ENCODE data around the gene PITPNM3. TPM values are rescaled to one million over a fixed set of nuclear protein-coding genes. Genes with fewer than 3 reads are reported as not detected.

The PITPNM3 gene
- total and polyA plus RNA-seq, 2 of the 13 experiments (the other 11 are each of a cell fraction or from before 2014, with no cell fraction given) = 0.13 to 0.29 TPM

DNA sequence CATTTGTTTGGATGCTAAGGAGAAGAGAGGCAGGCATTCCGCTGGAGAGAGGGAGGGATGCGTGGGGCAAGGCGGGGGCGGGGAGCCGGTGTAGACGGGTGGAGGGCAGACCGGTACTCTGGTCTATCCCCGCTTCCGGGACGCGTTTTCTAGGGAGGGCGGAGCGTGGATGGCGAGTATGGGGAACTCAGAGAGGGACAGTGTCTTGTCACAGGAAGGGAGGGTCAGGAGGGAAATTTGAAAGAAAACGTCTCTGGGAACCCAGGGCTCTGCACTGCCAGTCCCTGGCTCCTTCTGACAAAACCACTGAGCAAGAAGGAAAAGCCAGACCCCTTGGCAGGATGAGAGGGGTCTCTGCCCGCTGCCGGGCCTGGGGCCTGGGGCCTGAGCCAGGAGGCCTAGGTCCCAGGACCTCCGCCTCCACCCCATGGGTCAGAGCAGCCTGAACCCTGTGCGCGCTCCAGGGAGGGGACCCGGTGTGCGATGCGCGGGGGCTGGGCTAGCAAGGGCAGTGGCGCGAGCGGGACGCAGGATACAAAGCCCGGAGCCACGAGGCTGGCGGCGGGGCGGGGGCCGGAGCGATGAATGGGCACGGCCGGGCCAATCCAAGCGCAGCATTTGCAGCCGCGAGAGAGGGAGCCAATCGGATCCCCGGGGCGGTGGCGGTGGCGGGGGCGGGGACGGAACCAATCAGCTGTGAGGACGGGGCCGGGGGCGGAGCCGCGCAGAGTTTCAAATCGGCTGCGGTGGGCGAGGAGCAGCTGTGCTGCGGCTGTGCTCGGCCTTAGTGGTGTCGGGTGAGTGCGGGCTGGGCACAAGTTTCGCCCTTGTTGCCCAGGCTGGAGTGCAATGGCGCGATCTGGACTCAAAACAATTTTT is 112.4 kb downstream of the PITPNM3 start, which contains the start of gene PIMREG (continued):
- TF ChIP-seq, protein P1, sequence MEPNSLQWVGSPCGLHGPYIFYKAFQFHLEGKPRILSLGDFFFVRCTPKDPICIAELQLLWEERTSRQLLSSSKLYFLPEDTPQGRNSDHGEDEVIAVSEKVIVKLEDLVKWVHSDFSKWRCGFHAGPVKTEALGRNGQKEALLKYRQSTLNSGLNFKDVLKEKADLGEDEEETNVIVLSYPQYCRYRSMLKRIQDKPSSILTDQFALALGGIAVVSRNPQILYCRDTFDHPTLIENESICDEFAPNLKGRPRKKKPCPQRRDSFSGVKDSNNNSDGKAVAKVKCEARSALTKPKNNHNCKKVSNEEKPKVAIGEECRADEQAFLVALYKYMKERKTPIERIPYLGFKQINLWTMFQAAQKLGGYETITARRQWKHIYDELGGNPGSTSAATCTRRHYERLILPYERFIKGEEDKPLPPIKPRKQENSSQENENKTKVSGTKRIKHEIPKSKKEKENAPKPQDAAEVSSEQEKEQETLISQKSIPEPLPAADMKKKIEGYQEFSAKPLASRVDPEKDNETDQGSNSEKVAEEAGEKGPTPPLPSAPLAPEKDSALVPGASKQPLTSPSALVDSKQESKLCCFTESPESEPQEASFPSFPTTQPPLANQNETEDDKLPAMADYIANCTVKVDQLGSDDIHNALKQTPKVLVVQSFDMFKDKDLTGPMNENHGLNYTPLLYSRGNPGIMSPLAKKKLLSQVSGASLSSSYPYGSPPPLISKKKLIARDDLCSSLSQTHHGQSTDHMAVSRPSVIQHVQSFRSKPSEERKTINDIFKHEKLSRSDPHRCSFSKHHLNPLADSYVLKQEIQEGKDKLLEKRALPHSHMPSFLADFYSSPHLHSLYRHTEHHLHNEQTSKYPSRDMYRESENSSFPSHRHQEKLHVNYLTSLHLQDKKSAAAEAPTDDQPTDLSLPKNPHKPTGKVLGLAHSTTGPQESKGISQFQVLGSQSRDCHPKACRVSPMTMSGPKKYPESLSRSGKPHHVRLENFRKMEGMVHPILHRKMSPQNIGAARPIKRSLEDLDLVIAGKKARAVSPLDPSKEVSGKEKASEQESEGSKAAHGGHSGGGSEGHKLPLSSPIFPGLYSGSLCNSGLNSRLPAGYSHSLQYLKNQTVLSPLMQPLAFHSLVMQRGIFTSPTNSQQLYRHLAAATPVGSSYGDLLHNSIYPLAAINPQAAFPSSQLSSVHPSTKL (CRISPR knock-in tag; IDR thresholded peaks at IDR 0.05) = no peak
- TF ChIP-seq, protein P2, sequence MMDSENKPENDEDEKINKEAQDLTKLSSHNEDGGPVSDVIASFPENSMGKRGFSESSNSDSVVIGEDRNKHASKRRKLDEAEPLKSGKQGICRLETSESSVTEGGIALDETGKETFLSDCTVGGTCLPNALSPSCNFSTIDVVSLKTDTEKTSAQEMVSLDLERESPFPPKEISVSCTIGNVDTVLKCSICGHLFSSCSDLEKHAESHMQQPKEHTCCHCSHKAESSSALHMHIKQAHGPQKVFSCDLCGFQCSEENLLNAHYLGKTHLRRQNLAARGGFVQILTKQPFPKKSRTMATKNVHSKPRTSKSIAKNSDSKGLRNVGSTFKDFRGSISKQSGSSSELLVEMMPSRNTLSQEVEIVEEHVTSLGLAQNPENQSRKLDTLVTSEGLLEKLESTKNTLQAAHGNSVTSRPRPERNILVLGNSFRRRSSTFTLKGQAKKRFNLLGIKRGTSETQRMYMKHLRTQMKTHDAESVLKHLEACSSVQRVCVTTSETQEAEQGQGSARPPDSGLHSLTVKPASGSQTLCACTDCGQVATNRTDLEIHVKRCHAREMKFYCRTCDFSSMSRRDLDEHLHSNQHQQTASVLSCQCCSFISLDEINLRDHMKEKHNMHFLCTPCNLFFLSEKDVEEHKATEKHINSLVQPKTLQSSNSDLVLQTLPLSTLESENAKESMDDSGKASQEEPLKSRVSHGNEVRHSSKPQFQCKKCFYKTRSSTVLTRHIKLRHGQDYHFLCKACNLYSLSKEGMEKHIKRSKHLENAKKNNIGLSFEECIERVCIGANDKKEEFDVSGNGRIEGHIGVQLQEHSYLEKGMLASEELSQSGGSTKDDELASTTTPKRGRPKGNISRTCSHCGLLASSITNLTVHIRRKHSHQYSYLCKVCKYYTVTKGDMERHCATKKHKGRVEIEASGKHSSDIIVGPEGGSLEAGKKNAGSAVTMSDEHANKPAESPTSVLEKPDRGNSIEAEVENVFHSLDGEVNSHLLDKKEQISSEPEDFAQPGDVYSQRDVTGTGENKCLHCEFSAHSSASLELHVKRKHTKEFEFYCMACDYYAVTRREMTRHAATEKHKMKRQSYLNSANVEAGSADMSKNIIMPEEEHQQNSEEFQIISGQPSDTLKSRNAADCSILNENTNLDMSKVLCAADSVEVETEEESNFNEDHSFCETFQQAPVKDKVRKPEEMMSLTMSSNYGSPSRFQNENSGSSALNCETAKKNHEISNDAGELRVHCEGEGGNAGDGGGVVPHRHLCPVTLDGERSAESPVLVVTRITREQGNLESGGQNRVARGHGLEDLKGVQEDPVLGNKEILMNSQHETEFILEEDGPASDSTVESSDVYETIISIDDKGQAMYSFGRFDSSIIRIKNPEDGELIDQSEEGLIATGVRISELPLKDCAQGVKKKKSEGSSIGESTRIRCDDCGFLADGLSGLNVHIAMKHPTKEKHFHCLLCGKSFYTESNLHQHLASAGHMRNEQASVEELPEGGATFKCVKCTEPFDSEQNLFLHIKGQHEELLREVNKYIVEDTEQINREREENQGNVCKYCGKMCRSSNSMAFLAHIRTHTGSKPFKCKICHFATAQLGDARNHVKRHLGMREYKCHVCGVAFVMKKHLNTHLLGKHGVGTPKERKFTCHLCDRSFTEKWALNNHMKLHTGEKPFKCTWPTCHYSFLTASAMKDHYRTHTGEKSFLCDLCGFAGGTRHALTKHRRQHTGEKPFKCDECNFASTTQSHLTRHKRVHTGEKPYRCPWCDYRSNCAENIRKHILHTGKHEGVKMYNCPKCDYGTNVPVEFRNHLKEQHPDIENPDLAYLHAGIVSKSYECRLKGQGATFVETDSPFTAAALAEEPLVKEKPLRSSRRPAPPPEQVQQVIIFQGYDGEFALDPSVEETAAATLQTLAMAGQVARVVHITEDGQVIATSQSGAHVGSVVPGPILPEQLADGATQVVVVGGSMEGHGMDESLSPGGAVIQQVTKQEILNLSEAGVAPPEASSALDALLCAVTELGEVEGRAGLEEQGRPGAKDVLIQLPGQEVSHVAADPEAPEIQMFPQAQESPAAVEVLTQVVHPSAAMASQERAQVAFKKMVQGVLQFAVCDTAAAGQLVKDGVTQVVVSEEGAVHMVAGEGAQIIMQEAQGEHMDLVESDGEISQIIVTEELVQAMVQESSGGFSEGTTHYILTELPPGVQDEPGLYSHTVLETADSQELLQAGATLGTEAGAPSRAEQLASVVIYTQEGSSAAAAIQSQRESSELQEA (CRISPR knock-in tag; IDR thresholded peaks at IDR 0.05; ENCODE audit: not compliant biosample characterization) = no peak
- TF ChIP-seq ZNF121 (CRISPR knock-in tag; IDR thresholded peaks at IDR 0.05) = no peak
- TF ChIP-seq ASH2L (IDR thresholded peaks at IDR 0.05; ENCODE audit: insufficient read length, low read depth, low read length) = no peak
- TF ChIP-seq ZNF616 (CRISPR knock-in tag; IDR thresholded peaks at IDR 0.05; ENCODE audit: low read depth) = 0 out of 2 replicates have a peak, but pooled peaks have one; percentile 35
- peak; percentile 52; the same call in 1 of the 2 replicates for TF ChIP-seq HDAC2 (CRISPR knock-in tag; IDR thresholded peaks at IDR 0.05)
- no peak for TF ChIP-seq SRSF9 (IDR thresholded peaks at IDR 0.05; ENCODE audit: borderline replicate concordance, insufficient read depth, low read depth, low read length, poor library complexity, severe bottlenecking)
- peak; percentile 80; the same call in 1 of the 2 replicates for TF ChIP-seq SMAD9 (CRISPR knock-in tag; IDR thresholded peaks at IDR 0.05)
- TF ChIP-seq JDP2 (CRISPR knock-in tag; IDR thresholded peaks at IDR 0.05; ENCODE audit: borderline replicate concordance) = no peak
- TF ChIP-seq DPF2 (CRISPR knock-in tag; IDR thresholded peaks at IDR 0.05; ENCODE audit: borderline replicate concordance, low read depth) = no peak
- no peak for TF ChIP-seq RXRA (CRISPR knock-in tag; IDR thresholded peaks at IDR 0.05)
- TF ChIP-seq PITX1 (CRISPR knock-in tag; IDR thresholded peaks at IDR 0.05) = peak; percentile 39; the same call in 1 of the 2 replicates
- no peak for TF ChIP-seq PHB2 (IDR thresholded peaks at IDR 0.05; ENCODE audit: partially characterized antibody)
- TF ChIP-seq TEAD2 (CRISPR knock-in tag; IDR thresholded peaks at IDR 0.05) = no peak
- peak; percentile 76; the same call in 1 of the 2 replicates for TF ChIP-seq ZNF605 (CRISPR knock-in tag; IDR thresholded peaks at IDR 0.05)
- TF ChIP-seq ZNF678 (CRISPR knock-in tag; IDR thresholded peaks at IDR 0.05) = 0 out of 2 replicates have a peak, but pooled peaks have one; percentile 75
- peak; percentile 79; the same call in 1 of the 2 replicates for TF ChIP-seq FOXM1 (CRISPR knock-in tag; IDR thresholded peaks at IDR 0.05)

Data from HepG2 (cell line).